AG04450 (cell line): ENCODE measurements around the gene RNF213. TPM values are rescaled to one million over a fixed set of nuclear protein-coding genes. Genes with fewer than 3 reads are reported as not detected.

Experiments used
- CTCF ChIA-PET: fragments of 300-600, 350-600 bp; formaldehyde crosslinking; extraction: SDS; loops from one replicate; lab custom pipeline; 2022; ENCODE audit warnings: antibody characterized with exemption, inconsistent platforms; lab: Charles Lee
- POLR2A ChIA-PET: fragments of 350-600 bp; formaldehyde crosslinking; extraction: SDS; loops from one replicate; lab custom pipeline; 2021; ENCODE audit warnings: antibody characterized with exemption, inconsistent platforms; lab: Yijun Ruan, JAX
- DNase-seq: peaks from one replicate; pipeline ENCODE4 v3.0.0-alpha.2; 2011; ENCODE audit warnings: low read depth, low spot score
- H3K27ac ChIP-seq: one replicate; pipeline ENCODE4 v1.5.1; 2012; ENCODE audit warnings: low read depth, low read length, control low read depth
- H3K27me3 ChIP-seq: one replicate; pipeline ENCODE4 v1.6.0; 2012; ENCODE audit warnings: low read length; ENCODE audit not compliant: control insufficient read depth, insufficient read depth
- H3K4me3 ChIP-seq: 2 replicates; pipeline ENCODE4 v1.5.1; 2011; ENCODE audit warnings: mild to moderate bottlenecking, low read depth, low read length, control low read depth
- H3K9me3 ChIP-seq: 2 replicates; pipeline ENCODE4 v1.5.1; 2012; ENCODE audit warnings: low read length; ENCODE audit not compliant: control insufficient read depth, insufficient read depth
- polyA plus RNA-seq: library from polyadenylated mRNA; depleted of rRNA; stranded (reverse); fragments of >200 nt; gene quantifications from 2 replicates; pipeline ENCODE4 v1.2.3, GENCODE V29; 2011
- TF ChIP-seq, protein P1 (sequence below): IDR thresholded peaks from 2 replicates; pipeline ENCODE4 v1.5.1; 2011; ENCODE audit warnings: low read depth, low read length, control low read depth, inconsistent platforms

The RNF213 gene
- polyA plus RNA-seq, 1 experiment = 46.8 TPM

DNA sequence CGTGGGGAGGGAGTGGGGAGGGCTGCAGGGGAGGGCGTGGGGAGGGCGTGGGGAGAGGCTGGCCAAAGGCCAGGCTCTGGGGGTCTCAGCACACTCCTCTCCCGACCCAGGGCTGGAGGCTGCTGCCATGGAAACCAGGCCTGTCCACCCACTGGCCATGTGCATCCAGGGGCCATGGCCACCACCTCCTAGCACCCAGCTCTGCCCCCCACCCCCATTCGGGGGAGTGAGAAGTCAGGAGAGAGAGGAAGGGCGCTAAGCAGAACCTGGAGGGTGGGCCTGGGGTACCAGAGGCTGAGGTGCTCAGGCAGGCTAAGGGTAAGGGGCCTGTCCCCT lies 184.0 kb downstream of the RNF213 start:
- no peaks in the 10 kb centered on the region; the same call in 1 of the 2 replicates for H3K9me3 ChIP-seq
- ChIA-PET POLR2A (no interaction called here), CTCF (interaction anchor here (1.4 kb wide), 1 partner anchor 18 kb away, joined by 3 read pairs; no protein-coding TSS in a partner anchor)
- no peak overlapping the region for H3K27ac ChIP-seq
- no peak overlapping the region for H3K4me3 ChIP-seq
- peaks cover 25% of the 10 kb centered on the region for H3K27me3 ChIP-seq
- TF ChIP-seq, protein P1, sequence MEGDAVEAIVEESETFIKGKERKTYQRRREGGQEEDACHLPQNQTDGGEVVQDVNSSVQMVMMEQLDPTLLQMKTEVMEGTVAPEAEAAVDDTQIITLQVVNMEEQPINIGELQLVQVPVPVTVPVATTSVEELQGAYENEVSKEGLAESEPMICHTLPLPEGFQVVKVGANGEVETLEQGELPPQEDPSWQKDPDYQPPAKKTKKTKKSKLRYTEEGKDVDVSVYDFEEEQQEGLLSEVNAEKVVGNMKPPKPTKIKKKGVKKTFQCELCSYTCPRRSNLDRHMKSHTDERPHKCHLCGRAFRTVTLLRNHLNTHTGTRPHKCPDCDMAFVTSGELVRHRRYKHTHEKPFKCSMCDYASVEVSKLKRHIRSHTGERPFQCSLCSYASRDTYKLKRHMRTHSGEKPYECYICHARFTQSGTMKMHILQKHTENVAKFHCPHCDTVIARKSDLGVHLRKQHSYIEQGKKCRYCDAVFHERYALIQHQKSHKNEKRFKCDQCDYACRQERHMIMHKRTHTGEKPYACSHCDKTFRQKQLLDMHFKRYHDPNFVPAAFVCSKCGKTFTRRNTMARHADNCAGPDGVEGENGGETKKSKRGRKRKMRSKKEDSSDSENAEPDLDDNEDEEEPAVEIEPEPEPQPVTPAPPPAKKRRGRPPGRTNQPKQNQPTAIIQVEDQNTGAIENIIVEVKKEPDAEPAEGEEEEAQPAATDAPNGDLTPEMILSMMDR = no peak
- DNase-seq = no peak

DNA sequence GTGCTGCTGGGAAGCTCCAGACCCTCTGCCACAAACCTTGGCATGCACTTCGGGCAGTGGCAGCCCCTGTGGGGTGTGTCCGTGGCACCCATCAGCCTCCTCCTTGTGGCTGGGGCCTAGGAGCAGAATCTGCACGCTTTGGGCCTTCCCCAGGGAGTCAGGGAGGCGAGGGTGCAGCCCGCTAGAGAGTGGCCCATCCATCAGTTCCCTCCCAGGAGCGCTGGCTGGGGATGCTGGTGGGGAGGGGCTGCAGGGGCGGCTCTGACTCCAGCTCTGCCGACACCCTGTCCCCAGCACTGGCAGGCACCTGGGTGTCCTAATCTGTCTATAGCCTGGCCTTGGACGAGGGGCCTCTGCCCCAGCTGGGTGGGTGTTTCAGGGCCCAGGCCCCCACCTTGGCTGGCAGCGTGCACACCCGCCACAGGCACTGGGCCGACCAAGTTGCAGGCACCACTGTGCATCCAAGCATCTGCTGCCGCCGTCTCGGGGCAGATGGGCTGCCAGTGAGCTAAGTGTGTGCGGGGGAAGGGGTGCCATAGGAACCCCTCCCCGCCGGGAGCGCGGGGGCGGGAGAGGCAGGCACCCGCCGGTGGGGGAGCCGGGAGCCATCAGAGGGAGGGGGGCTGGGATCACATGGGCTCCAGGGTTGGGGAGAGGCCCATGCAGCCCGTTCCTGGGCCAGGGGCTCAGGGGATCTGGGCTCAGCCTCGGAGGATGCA lies 184.5 kb downstream of the RNF213 start:
- TF ChIP-seq, protein P1 = no peak
- ChIA-PET POLR2A (no interaction called here), CTCF (interaction anchor here (1.4 kb wide), 1 partner anchor 18 kb away, joined by 3 read pairs; no protein-coding TSS in a partner anchor)
- no peak for DNase-seq
- H3K9me3 ChIP-seq = no peaks in the 10 kb centered on the region; the same call in 1 of the 2 replicates
- peaks cover 25% of the 10 kb centered on the region for H3K27me3 ChIP-seq
- no peak overlapping the region for H3K4me3 ChIP-seq
- no peak overlapping the region for H3K27ac ChIP-seq

DNA sequence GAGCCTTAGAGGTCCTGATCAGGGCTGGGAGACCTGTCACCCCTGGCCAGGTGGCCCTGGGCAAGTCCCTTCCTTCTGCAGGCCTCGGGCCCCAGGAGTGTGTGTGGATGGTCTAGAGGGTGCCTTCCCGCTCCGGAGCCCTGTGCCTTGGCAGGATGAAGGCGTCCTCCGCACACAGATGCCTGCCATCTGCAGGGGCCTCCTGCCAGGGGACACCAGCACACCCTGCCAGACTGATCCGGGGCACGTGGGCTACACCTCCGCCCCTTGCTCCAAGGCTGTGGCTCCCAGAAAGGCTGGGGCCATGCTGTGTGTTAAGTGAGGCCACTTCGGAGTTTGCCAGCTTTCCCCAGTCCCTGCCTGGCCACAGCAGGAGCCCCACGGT lies 185.1 kb downstream of the RNF213 start:
- Histone ChIP-seq H3K27me3 (peaks cover 25% of the 10 kb centered on the region), H3K9me3 (no peaks in the 10 kb centered on the region; the same call in 1 of the 2 replicates), H3K27ac (no peak overlapping the region), H3K4me3 (no peak overlapping the region)
- TF ChIP-seq, protein P1 = no peak
- ChIA-PET CTCF (no interaction called here), POLR2A (no interaction called here)
- no peak for DNase-seq

DNA sequence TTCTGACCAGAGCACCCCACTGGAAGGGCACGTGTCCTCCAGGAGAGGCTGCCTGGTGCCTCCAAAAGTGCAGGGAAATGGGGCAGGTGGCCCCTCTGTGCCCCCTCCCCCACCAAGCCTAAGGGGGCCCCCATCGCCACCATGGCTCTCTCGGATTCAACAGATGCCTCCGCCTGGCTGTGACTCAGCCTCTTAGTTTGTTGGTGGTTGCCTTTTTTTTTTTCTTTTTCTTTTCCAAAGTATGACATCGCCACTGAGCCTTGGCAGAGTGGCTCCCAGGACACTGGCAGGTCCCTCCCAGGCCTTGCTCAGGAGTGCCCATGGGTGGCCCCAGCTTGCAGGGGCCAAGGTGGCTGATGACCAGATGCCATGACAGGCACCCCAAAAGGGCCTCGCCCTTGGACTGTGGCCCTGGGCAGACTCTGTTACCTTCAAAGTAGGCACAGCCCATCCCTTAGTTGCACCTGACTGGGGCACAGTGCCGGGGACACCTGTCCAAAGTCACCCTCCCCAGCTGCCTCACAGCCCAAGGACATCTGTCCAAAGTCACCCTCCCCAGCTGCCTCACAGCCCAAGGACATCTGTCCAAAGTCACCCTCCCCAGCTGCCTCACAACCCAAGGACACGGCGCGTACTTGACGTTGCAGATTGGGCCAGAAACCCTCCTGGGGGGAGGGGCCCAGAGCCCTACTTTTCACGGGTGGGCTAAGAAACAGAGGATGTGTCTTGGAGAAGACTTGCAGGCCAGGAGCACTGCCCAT lies 186.2 kb downstream of the RNF213 start:
- Histone ChIP-seq H3K4me3 (no peak overlapping the region), H3K27me3 (peaks cover 25% of the 10 kb centered on the region), H3K9me3 (peaks cover 7% of the 10 kb centered on the region; the same call in 1 of the 2 replicates), H3K27ac (no peak overlapping the region)
- ChIA-PET CTCF (no interaction called here), POLR2A (no interaction called here)
- no peak for DNase-seq
- TF ChIP-seq, protein P1 = no peak

DNA sequence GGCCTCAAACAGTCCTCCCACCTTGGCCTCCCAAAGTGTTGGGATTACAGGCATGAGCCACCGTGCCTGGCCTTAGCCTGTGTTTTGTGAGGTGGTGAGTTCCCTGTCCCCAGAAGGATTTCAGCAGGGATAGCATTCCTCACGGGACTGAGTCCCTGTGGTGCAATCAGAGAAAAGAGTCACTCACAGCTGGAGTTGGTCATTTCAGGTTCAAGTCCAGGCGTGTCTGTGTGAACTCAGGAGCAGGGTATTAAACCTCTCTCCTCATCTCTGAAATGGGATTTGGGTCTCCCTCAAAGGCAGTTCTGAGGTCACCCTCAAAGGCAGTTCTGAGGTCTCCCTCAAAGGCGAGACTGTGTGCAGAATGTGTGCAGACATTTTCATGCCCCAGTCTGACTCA lies 187.1 kb downstream of the RNF213 start:
- TF ChIP-seq, protein P1 = no peak
- Histone ChIP-seq H3K4me3 (no peak overlapping the region), H3K27ac (no peak overlapping the region), H3K9me3 (peaks cover 7% of the 10 kb centered on the region; the same call in 1 of the 2 replicates), H3K27me3 (peaks cover 18% of the 10 kb centered on the region)
- no peak for DNase-seq
- ChIA-PET CTCF (interaction anchor here (0.6 kb wide), 1 partner anchor 101 kb away, joined by 4 read pairs; no protein-coding TSS in a partner anchor), POLR2A (no interaction called here)
